Peyer's patch (tissue), 4 donors: ENCODE results near the gene PIAS4.

Source experiments
- CTCF ChIP-seq, 6 experiments: fragments of 450-650 bp in 4 of 6; fragments of 200-600 bp in 2 of 6; sonication (generic) in 1 of 6; IDR thresholded peaks; one replicate each; pipeline ENCODE4 v1.5.1; 2017 to 2019; ENCODE audit warnings: antibody characterized with exemption in 6 of 6, mild to moderate bottlenecking in 3 of 6, moderate library complexity in 1 of 6
- POLR2A ChIP-seq, 2 donors: fragments of 450-650 bp; IDR thresholded peaks; one replicate each; pipeline ENCODE4 v1.5.1; 2017; ENCODE audit warnings: antibody characterized with exemption in 2 of 2, mild to moderate bottlenecking in 2 of 2, moderate library complexity in 2 of 2

- no peak for TF ChIP-seq CTCF (IDR thresholded peaks at IDR 0.05)
- no peak for TF ChIP-seq POLR2A (IDR thresholded peaks at IDR 0.05)
Measured at GRCh38 chr19:4042064-4042730, 34.7 kb downstream of the PIAS4 start.
